Endothelial cell (in vitro differentiated cells): ENCODE measurements around the gene ZNF835. TPM values are rescaled to one million over a fixed set of nuclear protein-coding genes. Genes with fewer than 3 reads are reported as not detected.

Source experiments
- DNase-seq: peaks from one replicate; pipeline ENCODE4 v3.0.0; 2021; ENCODE audit warnings: low spot score
- H3K27ac Mint-ChIP-seq: one replicate; pipeline ENCODE4 v1.8.0; 2021; ENCODE audit warnings: mixed read lengths, inconsistent platforms; ENCODE audit not compliant: unreplicated experiment
- H3K27me3 Mint-ChIP-seq: one replicate; pipeline ENCODE4 v1.8.0; 2021; ENCODE audit warnings: mild to moderate bottlenecking, moderate library complexity, mixed read lengths, inconsistent platforms; ENCODE audit not compliant: unreplicated experiment
- H3K36me3 Mint-ChIP-seq: one replicate; pipeline ENCODE4 v1.8.0; 2021; ENCODE audit warnings: mild to moderate bottlenecking, low read depth, mixed read lengths, inconsistent platforms; ENCODE audit not compliant: unreplicated experiment
- H3K4me1 Mint-ChIP-seq: one replicate; pipeline ENCODE4 v1.8.0; 2021; ENCODE audit warnings: mild to moderate bottlenecking, mixed read lengths, inconsistent platforms; ENCODE audit not compliant: unreplicated experiment
- H3K4me3 Mint-ChIP-seq: one replicate; pipeline ENCODE4 v1.8.0; 2021; ENCODE audit warnings: mild to moderate bottlenecking, mixed read lengths, inconsistent platforms; ENCODE audit not compliant: unreplicated experiment
- H3K9me3 Mint-ChIP-seq: one replicate; pipeline ENCODE4 v1.8.0; 2021; ENCODE audit warnings: mixed read lengths, inconsistent platforms; ENCODE audit not compliant: unreplicated experiment
- total RNA-seq: library from RNA; stranded (reverse); fragmentation: NEBNext Ultra II Directional; extraction: Animal tissue kit (Norgen Biotek cat#: 25700); gene quantifications from one replicate; pipeline ENCODE4 v1.2.1, GENCODE V29; 2021; ENCODE audit not compliant: unreplicated experiment
- TF ChIP-seq, protein P1 (sequence below): fragments of 200-600 bp; sonication (generic); IDR thresholded peaks from one replicate; pipeline ENCODE4 v1.5.0; 2021; ENCODE audit warnings: antibody characterized with exemption; ENCODE audit not compliant: unreplicated experiment

ZNF835 gene
- total RNA-seq, 1 donor from 2014 or later = not detected

DNA sequence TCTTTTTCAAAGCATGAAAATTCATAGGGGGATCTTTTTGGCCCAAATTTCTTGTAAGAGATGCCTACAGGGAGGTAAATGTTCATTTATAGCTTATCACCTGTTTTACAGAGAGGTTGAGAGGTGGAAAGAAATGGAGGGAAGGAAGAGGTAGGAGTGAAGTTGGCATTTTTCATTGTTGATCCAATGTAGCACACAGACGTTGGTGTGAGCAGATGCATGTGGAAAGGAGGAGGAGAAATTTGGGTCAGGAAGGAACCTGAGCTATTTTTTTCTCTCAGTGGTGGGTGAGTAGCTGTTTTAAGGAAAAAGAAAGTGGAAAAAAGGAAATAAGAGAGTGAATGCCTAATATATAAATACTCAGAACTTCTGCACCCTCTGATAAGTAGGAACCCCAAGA lies 38.5 kb downstream of the ZNF835 start:
- H3K4me3 Mint-ChIP-seq = no peak overlapping the region
- H3K4me1 Mint-ChIP-seq = no peaks in the 10 kb centered on the region
- H3K36me3 Mint-ChIP-seq = peaks cover 25% of the 10 kb centered on the region
- DNase-seq = no peak
- H3K27me3 Mint-ChIP-seq = peaks cover 16% of the 10 kb centered on the region
- peaks cover 32% of the 10 kb centered on the region for H3K9me3 Mint-ChIP-seq
- H3K27ac Mint-ChIP-seq = no peak overlapping the region
- TF ChIP-seq, protein P1, sequence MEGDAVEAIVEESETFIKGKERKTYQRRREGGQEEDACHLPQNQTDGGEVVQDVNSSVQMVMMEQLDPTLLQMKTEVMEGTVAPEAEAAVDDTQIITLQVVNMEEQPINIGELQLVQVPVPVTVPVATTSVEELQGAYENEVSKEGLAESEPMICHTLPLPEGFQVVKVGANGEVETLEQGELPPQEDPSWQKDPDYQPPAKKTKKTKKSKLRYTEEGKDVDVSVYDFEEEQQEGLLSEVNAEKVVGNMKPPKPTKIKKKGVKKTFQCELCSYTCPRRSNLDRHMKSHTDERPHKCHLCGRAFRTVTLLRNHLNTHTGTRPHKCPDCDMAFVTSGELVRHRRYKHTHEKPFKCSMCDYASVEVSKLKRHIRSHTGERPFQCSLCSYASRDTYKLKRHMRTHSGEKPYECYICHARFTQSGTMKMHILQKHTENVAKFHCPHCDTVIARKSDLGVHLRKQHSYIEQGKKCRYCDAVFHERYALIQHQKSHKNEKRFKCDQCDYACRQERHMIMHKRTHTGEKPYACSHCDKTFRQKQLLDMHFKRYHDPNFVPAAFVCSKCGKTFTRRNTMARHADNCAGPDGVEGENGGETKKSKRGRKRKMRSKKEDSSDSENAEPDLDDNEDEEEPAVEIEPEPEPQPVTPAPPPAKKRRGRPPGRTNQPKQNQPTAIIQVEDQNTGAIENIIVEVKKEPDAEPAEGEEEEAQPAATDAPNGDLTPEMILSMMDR = no peak

DNA sequence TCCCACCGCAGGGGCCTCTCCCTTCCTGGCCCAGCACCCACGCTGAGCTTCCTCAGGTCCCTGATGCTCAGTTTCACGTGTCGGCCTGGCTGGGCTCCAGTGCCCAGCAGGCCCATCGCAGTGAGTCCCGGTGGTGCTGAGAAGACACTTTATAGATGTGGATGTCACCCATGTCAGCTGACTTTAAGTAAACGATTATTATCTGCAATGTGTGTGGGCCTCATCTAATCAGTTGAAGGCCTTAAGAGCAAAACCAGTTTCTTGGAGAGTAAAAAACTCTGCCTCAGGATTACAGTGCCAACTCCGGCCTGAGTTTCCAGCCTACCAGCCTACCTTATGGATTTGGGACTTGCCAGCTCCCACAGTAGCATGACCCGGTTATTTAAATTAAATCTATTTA lies 45.8 kb downstream of the ZNF835 start:
- TF ChIP-seq, protein P1 = no peak
- Mint-ChIP-seq H3K4me1 (peaks cover 3% of the 10 kb centered on the region), H3K27me3 (peaks cover 25% of the 10 kb centered on the region), H3K36me3 (peaks cover 67% of the 10 kb centered on the region), H3K27ac (no peak overlapping the region), H3K4me3 (peak overlapping the region; percentile 51), H3K9me3 (peaks cover 39% of the 10 kb centered on the region)
- DNase-seq = no peak

DNA sequence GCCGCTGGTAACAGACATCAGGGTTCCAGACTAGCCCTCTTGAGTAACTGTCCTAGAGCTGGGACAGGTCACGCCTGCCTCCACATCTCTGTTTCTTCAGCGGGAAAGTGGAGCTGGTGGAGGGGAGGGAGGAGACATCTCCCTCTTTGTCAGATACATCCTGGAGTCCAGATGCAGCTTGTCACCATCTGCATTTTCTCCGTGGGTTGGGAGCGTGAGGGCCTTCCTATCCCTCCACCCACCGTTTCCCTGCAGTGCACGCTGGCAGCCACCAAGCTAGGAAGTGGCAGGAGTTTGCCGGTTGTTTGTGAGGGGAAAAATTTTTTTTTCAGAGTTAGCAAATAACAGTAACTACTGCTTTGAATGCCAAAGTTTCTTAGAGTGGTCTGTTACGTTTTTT lies 48.6 kb downstream of the ZNF835 start:
- no peak for DNase-seq
- H3K36me3 Mint-ChIP-seq = peaks cover 73% of the 10 kb centered on the region
- TF ChIP-seq, protein P1 = no peak

DNA sequence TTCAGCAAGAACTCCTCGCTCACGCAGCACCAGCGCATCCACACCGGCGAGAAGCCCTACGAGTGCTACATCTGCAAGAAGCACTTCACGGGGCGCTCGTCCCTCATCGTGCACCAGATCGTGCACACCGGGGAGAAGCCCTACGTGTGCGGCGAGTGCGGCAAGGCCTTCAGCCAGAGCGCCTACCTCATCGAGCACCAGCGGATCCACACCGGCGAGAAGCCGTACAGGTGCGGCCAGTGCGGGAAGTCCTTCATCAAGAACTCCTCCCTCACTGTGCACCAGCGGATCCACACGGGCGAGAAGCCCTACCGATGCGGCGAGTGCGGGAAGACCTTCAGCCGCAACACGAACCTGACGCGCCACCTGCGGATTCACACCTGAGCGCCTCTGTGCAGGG lies 49.2 kb downstream of the ZNF835 start:
- H3K9me3 Mint-ChIP-seq = peaks cover 30% of the 10 kb centered on the region

More for the DNA sequence above, 48.6 kb downstream of the ZNF835 start:
- H3K27ac Mint-ChIP-seq = no peak overlapping the region
- peaks cover 30% of the 10 kb centered on the region for H3K9me3 Mint-ChIP-seq
- peaks cover 18% of the 10 kb centered on the region for H3K27me3 Mint-ChIP-seq
- H3K4me3 Mint-ChIP-seq = peak overlapping the region; percentile 81
- H3K4me1 Mint-ChIP-seq = peaks cover 9% of the 10 kb centered on the region

DNA sequence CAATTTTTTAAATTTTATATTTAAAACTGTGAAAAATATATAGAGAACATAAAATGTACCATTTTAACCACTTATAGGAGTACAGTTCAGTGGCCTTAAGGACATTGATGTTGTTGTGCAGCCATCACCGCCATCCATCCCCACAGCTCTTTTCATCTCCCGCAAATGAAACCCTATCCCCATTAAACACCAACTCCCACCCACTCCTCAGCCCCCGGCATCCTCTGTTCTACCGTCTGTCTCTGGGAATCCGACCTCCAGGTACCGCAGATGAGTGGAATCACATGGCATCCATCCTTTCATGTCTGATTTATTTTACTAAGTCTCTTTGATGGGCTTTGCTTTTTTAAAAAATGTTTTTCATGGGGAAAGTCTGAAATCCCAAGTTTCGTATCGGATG lies 52.4 kb downstream of the ZNF835 start:
- no peak for DNase-seq
- peaks cover 9% of the 10 kb centered on the region for H3K4me1 Mint-ChIP-seq
- peaks cover 39% of the 10 kb centered on the region for H3K9me3 Mint-ChIP-seq

More for the DNA sequence above, 49.2 kb downstream of the ZNF835 start:
- TF ChIP-seq, protein P1 = no peak
- peaks cover 77% of the 10 kb centered on the region for H3K36me3 Mint-ChIP-seq
- H3K27me3 Mint-ChIP-seq = peaks cover 21% of the 10 kb centered on the region
- H3K4me1 Mint-ChIP-seq = peaks cover 9% of the 10 kb centered on the region
- no peak overlapping the region for H3K27ac Mint-ChIP-seq
- no peak for DNase-seq
- H3K4me3 Mint-ChIP-seq = peak overlapping the region; percentile 83

More for the DNA sequence above, 52.4 kb downstream of the ZNF835 start:
- Mint-ChIP-seq H3K27ac (no peak overlapping the region), H3K36me3 (peaks cover 87% of the 10 kb centered on the region), H3K27me3 (peaks cover 20% of the 10 kb centered on the region), H3K4me3 (peak overlapping the region; percentile 80)
- TF ChIP-seq, protein P1 = no peak
